ENCODE data around the gene SDCCAG8. TPM values are rescaled to one million over a fixed set of nuclear protein-coding genes. Genes with fewer than 3 reads are reported as not detected.
"Not testable (repeated sequence)": the region's sequence is repeated elsewhere in the genome, so short reads cannot be mapped to it uniquely, and the experiment has no call there.

The SDCCAG8 gene
- total and polyA plus RNA-seq, 2 experiments from 2014 or later, result 28.0 to 66.7 TPM

- H3K9me3 Mint-ChIP-seq, result no peaks in the 10 kb centered on the region
- H3K4me2 ChIP-seq, result no peak overlapping the region
- H2AFZ ChIP-seq, result no peak overlapping the region
- H3K27me3 ChIP-seq (ENCODE audit: insufficient read depth), result no peaks in the 10 kb centered on the region
- H4K20me1 ChIP-seq (replicated peaks; ENCODE audit: insufficient read depth), result no peaks in the 10 kb centered on the region
- H3K27ac Mint-ChIP-seq, result no peak overlapping the region
- H3K36me3 ChIP-seq (ENCODE audit: insufficient read depth), result no peaks in the 10 kb centered on the region
- H3K4me1 Mint-ChIP-seq, result 0 out of 3 replicates have a peak, but pooled peaks cover 3% of the 10 kb centered on the region
- H3K4me3 Mint-ChIP-seq, result no peak overlapping the region
- no peaks in the 10 kb centered on the region for H3F3A ChIP-seq (replicated peaks; ENCODE audit: low read depth)
- H3K9me2 ChIP-seq (ENCODE audit: insufficient read depth), result peaks cover 5% of the 10 kb centered on the region; the same call in 1 of the 2 replicates
- no peaks in the 10 kb centered on the region for H3K4me1 ChIP-seq (ENCODE audit: insufficient read depth)
- no peak overlapping the region for H3K4me3 ChIP-seq
- H3K79me2 ChIP-seq (replicated peaks; ENCODE audit: insufficient read depth), result no peaks in the 10 kb centered on the region
- DNase-seq (ENCODE audit: low spot score) (no peak), ATAC-seq (no peak)
- H3K27me3 Mint-ChIP-seq (ENCODE audit: insufficient read depth, low read depth, poor library complexity), result peaks cover 7% of the 10 kb centered on the region
- no peak for TF ChIP-seq POLR2AphosphoS5 (IDR thresholded peaks at IDR 0.05; ENCODE audit: low read depth)
- no peak for TF ChIP-seq ETS1 (IDR thresholded peaks at IDR 0.05)
- no peak for TF ChIP-seq EZH2phosphoT487 (IDR thresholded peaks at IDR 0.05; ENCODE audit: unreplicated experiment)
- TF ChIP-seq, protein P1, sequence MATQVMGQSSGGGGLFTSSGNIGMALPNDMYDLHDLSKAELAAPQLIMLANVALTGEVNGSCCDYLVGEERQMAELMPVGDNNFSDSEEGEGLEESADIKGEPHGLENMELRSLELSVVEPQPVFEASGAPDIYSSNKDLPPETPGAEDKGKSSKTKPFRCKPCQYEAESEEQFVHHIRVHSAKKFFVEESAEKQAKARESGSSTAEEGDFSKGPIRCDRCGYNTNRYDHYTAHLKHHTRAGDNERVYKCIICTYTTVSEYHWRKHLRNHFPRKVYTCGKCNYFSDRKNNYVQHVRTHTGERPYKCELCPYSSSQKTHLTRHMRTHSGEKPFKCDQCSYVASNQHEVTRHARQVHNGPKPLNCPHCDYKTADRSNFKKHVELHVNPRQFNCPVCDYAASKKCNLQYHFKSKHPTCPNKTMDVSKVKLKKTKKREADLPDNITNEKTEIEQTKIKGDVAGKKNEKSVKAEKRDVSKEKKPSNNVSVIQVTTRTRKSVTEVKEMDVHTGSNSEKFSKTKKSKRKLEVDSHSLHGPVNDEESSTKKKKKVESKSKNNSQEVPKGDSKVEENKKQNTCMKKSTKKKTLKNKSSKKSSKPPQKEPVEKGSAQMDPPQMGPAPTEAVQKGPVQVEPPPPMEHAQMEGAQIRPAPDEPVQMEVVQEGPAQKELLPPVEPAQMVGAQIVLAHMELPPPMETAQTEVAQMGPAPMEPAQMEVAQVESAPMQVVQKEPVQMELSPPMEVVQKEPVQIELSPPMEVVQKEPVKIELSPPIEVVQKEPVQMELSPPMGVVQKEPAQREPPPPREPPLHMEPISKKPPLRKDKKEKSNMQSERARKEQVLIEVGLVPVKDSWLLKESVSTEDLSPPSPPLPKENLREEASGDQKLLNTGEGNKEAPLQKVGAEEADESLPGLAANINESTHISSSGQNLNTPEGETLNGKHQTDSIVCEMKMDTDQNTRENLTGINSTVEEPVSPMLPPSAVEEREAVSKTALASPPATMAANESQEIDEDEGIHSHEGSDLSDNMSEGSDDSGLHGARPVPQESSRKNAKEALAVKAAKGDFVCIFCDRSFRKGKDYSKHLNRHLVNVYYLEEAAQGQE (IDR thresholded peaks at IDR 0.05; ENCODE audit: unreplicated experiment), result no peak
- TF ChIP-seq ZNF114 (CRISPR knock-in tag; IDR thresholded peaks at IDR 0.05), result no peak
- no peak for TF ChIP-seq JUNB (IDR thresholded peaks at IDR 0.05; ENCODE audit: unreplicated experiment)
- no peak for TF ChIP-seq CREB1 (CRISPR knock-in tag; IDR thresholded peaks at IDR 0.05; ENCODE audit: low read depth)
- peaks cover 3% of the 10 kb centered on the region; the same call in 1 of the 3 replicates for H3K36me3 Mint-ChIP-seq (ENCODE audit: low read depth)
- H3K27ac ChIP-seq (ENCODE audit: low read depth), result no peak overlapping the region
These were observed 80.3 kb downstream of the SDCCAG8 start for GRCh38 chr1:243336163-243336562.

DNA sequence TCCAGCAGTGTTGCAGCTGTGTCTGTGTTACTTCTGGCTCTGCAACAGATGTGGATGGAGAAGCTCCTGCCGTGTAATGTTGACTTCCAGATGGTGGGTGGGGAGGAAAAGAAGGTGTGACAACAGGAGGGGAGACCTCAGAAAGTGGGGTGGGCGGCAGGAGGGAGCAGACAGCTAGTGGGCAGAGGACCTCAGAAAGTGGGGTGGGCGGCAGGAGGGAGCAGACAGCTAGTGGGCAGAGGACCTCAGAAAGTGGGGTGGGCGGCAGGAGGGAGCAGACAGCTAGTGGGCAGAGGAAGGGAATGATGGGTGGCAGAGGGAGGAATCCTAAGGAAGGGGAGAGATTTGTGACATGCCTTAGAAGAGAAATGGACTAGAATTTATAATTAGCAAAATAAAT is 83.0 kb downstream of the SDCCAG8 start:
- H3K36me3 Mint-ChIP-seq (ENCODE audit: low read depth); H3K9me2 ChIP-seq (ENCODE audit: insufficient read depth); H2AFZ ChIP-seq; H3K4me3 Mint-ChIP-seq; H3K27me3 Mint-ChIP-seq (ENCODE audit: insufficient read depth, low read depth, poor library complexity); H3K9me3 Mint-ChIP-seq; ATAC-seq; H3K4me1 Mint-ChIP-seq; H3K27me3 ChIP-seq (ENCODE audit: insufficient read depth); H3K27ac Mint-ChIP-seq; H3K4me1 ChIP-seq (ENCODE audit: insufficient read depth); H3K4me2 ChIP-seq; H3K79me2 ChIP-seq (replicated peaks; ENCODE audit: insufficient read depth); H4K20me1 ChIP-seq (replicated peaks; ENCODE audit: insufficient read depth); H3K27ac ChIP-seq (ENCODE audit: low read depth); H3K36me3 ChIP-seq (ENCODE audit: insufficient read depth); H3F3A ChIP-seq (replicated peaks; ENCODE audit: low read depth); H3K4me3 ChIP-seq; DNase-seq (ENCODE audit: low spot score): not testable (repeated sequence)

Measured in GM23338 (cell line).